GM06990 (cell line): ENCODE data around the gene HNF4A.

Experiments
- DNase-seq: peaks from one replicate; pipeline ENCODE4 v3.0.0-alpha.2; 2011; ENCODE audit not compliant: insufficient read length; ENCODE audit errors: extremely low read depth
- H3K27me3 ChIP-seq: replicated peaks from 2 replicates; pipeline ENCODE4 v1.6.0; 2011; ENCODE audit warnings: low read length; ENCODE audit not compliant: control insufficient read depth, insufficient read depth
- H3K36me3 ChIP-seq: 2 replicates; pipeline ENCODE4 v1.5.1; 2011; ENCODE audit warnings: low read length; ENCODE audit not compliant: control insufficient read depth, insufficient read depth
- H3K4me3 ChIP-seq: replicated peaks from 2 replicates; pipeline ENCODE4 v1.5.1; 2011; ENCODE audit warnings: low read depth, mild to moderate bottlenecking, control low read depth, low read length
- CTCF ChIP-seq: IDR thresholded peaks from 2 replicates; pipeline ENCODE4 v1.5.1; 2011; ENCODE audit warnings: low read length, control low read depth, mild to moderate bottlenecking, inconsistent platforms; ENCODE audit not compliant: insufficient read depth, poor library complexity, severe bottlenecking

The HNF4A gene

GRCh38 chr20:44349349-44349748 lies 6.2 kb upstream of the HNF4A start:
- H3K4me3 ChIP-seq, result no peak overlapping the region
- no peak for DNase-seq
- no peaks in the 10 kb centered on the region for H3K36me3 ChIP-seq
- TF ChIP-seq CTCF, result no peak
- no peaks in the 10 kb centered on the region for H3K27me3 ChIP-seq

GRCh38 chr20:44350567-44350966 lies 4.9 kb upstream of the HNF4A start:
- Histone ChIP-seq H3K4me3 (no peak overlapping the region), H3K27me3 (no peaks in the 10 kb centered on the region), H3K36me3 (no peaks in the 10 kb centered on the region)
- no peak for TF ChIP-seq CTCF
- no peak for DNase-seq

GRCh38 chr20:44354979-44355497 lies 461 bp upstream of the HNF4A start:
- Histone ChIP-seq H3K36me3 (no peaks in the 10 kb centered on the region), H3K4me3 (no peak overlapping the region), H3K27me3 (no peaks in the 10 kb centered on the region; the same call in none of the 2 replicates)
- TF ChIP-seq CTCF, result no peak
- DNase-seq, result no peak

- no peak for DNase-seq
- Histone ChIP-seq H3K27me3 (no peaks in the 10 kb centered on the region; the same call in none of the 2 replicates), H3K4me3 (no peak overlapping the region), H3K36me3 (no peaks in the 10 kb centered on the region)
- TF ChIP-seq CTCF, result no peak
Observed at GRCh38 chr20:44356353-44356723, 839 bp downstream of the HNF4A start.

GRCh38 chr20:44357020-44357419 lies 1.5 kb downstream of the HNF4A start:
- Histone ChIP-seq H3K27me3 (no peaks in the 10 kb centered on the region; the same call in none of the 2 replicates), H3K4me3 (no peak overlapping the region), H3K36me3 (no peaks in the 10 kb centered on the region)
- DNase-seq, result no peak
- TF ChIP-seq CTCF, result no peak

- Histone ChIP-seq H3K4me3 (no peak overlapping the region), H3K36me3 (no peaks in the 10 kb centered on the region), H3K27me3 (no peaks in the 10 kb centered on the region; the same call in none of the 2 replicates)
- no peak for TF ChIP-seq CTCF
- no peak for DNase-seq
Observed at GRCh38 chr20:44357555-44358125, 2.1 kb downstream of the HNF4A start.
